Tibial artery (tissue), 4 donors: ENCODE data around the gene RELN.

Source experiments
- DNase-seq, 2 donors: peaks; one replicate each; pipeline ENCODE4 v3.0.0-alpha.2; 2019
- H3K27ac ChIP-seq, 2 donors: fragments of 200-600 bp; sonication (generic) in 1 of 2; 1 replicate in 1 of 2; 2 replicates in 1 of 2; pipeline ENCODE4 v1.5.1; 2018 to 2019; ENCODE audit warnings: mild to moderate bottlenecking in 1 of 2
- H3K27me3 ChIP-seq, 2 donors: fragments of 200-600 bp; sonication (generic) in 1 of 2; one replicate each; pipeline versions ENCODE4 v1.5.1 to v1.6.0; 2016 to 2019
- H3K36me3 ChIP-seq, 3 donors: fragments of 200-600 bp; sonication (generic) in 2 of 3; one replicate each; pipeline ENCODE4 v1.5.1; 2016 to 2019; ENCODE audit warnings: mild to moderate bottlenecking in 2 of 3
- H3K4me1 ChIP-seq, 4 donors: fragments of 200-600 bp; sonication (generic) in 2 of 4; 1 replicate in 3 of 4; 2 replicates in 1 of 4; pipeline ENCODE4 v1.5.1; 2016 to 2019
- H3K4me3 ChIP-seq, 2 donors: fragments of 200-600 bp; sonication (generic) in 1 of 2; 1 replicate in 1 of 2; 2 replicates in 1 of 2; pipeline ENCODE4 v1.5.1; 2018 to 2019; ENCODE audit warnings: mild to moderate bottlenecking in 2 of 2
- H3K9me3 ChIP-seq, 3 donors: fragments of 200-600 bp; sonication (generic) in 1 of 3; one replicate each; pipeline ENCODE4 v1.5.1; 2016 to 2019
- CTCF ChIP-seq, 2 experiments: fragments of 200-600 bp in 1 of 2; fragments of 450-650 bp in 1 of 2; IDR thresholded peaks; one replicate each; pipeline ENCODE4 v1.5.1; 2017 to 2019; ENCODE audit warnings: antibody characterized with exemption in 2 of 2, mild to moderate bottlenecking in 1 of 2, moderate library complexity in 1 of 2
- intact Hi-C: fragments of 100-400 bp; cut with DNase I; formaldehyde crosslinking; loops from one replicate; pipeline ENCODE4 v1.15.0; 2023; ENCODE audit warnings: low total_unique reads

Gene RELN

GRCh38 chr7:103966593-103967277 lies 22.7 kb downstream of the RELN start:
- intact Hi-C loops: no loop called here
- Histone ChIP-seq H3K27ac (no peak overlapping the region), H3K4me3 (no peak overlapping the region), H3K36me3 (no peaks in the 10 kb centered on the region), H3K4me1 (no peaks in the 10 kb centered on the region), H3K9me3 (no peaks in the 10 kb centered on the region), H3K27me3 (no peaks in the 10 kb centered on the region)
- no peak for DNase-seq
- no peak for TF ChIP-seq CTCF (IDR thresholded peaks at IDR 0.05)

GRCh38 chr7:103964269-103964668 lies 25.2 kb downstream of the RELN start:
- Histone ChIP-seq H3K36me3 (no peaks in the 10 kb centered on the region), H3K4me1 (no peaks in the 10 kb centered on the region), H3K9me3 (no peaks in the 10 kb centered on the region), H3K27ac (no peak overlapping the region), H3K27me3 (no peaks in the 10 kb centered on the region), H3K4me3 (no peak overlapping the region)
- TF ChIP-seq CTCF (IDR thresholded peaks at IDR 0.05): no peak
- intact Hi-C loops: no loop called here
- DNase-seq: no peak

GRCh38 chr7:103962070-103962469 lies 27.4 kb downstream of the RELN start:
- no peaks in the 10 kb centered on the region for H3K27me3 ChIP-seq
- no peaks in the 10 kb centered on the region for H3K9me3 ChIP-seq
- H3K4me3 ChIP-seq: no peak overlapping the region
- no peak for TF ChIP-seq CTCF (IDR thresholded peaks at IDR 0.05)
- DNase-seq: no peak
- intact Hi-C loops: no loop called here
- peaks cover 0 to 7% (median 0%) of the 10 kb centered on the region in 4 donors for H3K4me1 ChIP-seq
- H3K27ac ChIP-seq: no peak overlapping the region
- H3K36me3 ChIP-seq: no peaks in the 10 kb centered on the region

- no peaks in the 10 kb centered on the region for H3K27me3 ChIP-seq
These were observed 31.1 kb downstream of the RELN start for GRCh38 chr7:103958284-103958818.

GRCh38 chr7:103955985-103956384 lies 33.5 kb downstream of the RELN start:
- Histone ChIP-seq H3K27me3 (no peaks in the 10 kb centered on the region), H3K36me3 (no peaks in the 10 kb centered on the region), H3K4me3 (no peak overlapping the region), H3K27ac (no peak overlapping the region), H3K4me1 (peaks cover 0 to 11% (median 0%) of the 10 kb centered on the region in 4 donors), H3K9me3 (no peaks in the 10 kb centered on the region)
- intact Hi-C loops: no loop called here
- TF ChIP-seq CTCF (IDR thresholded peaks at IDR 0.05): no peak
- no peak for DNase-seq

More at GRCh38 chr7:103958284-103958818, 31.1 kb downstream of the RELN start:
- Histone ChIP-seq H3K4me1 (peaks cover 0 to 11% (median 0%) of the 10 kb centered on the region in 4 donors), H3K27ac (no peak overlapping the region), H3K4me3 (no peak overlapping the region), H3K36me3 (no peaks in the 10 kb centered on the region), H3K9me3 (no peaks in the 10 kb centered on the region)
- DNase-seq: no peak
- intact Hi-C loops: no loop called here
- TF ChIP-seq CTCF (IDR thresholded peaks at IDR 0.05): no peak
